Osteoblast (primary cell): ENCODE data around the gene PALLD. TPM values are rescaled to one million over a fixed set of nuclear protein-coding genes. Genes with fewer than 3 reads are reported as not detected.

Experiments used
- DNase-seq: peaks from one replicate; pipeline ENCODE4 v3.0.0; 2011; ENCODE audit warnings: low spot score, mixed read lengths; ENCODE audit not compliant: insufficient read length; ENCODE audit errors: missing footprints
- H2AFZ ChIP-seq: 2 replicates; pipeline ENCODE4 v1.6.0; 2011; ENCODE audit warnings: mild to moderate bottlenecking, low read length
- H3K27ac ChIP-seq: 2 replicates; pipeline ENCODE4 v1.5.1; 2011; ENCODE audit warnings: mild to moderate bottlenecking, low read depth, low read length, moderate library complexity
- H3K27me3 ChIP-seq: 2 replicates; pipeline ENCODE4 v1.6.0; 2012; ENCODE audit warnings: mild to moderate bottlenecking, control low read depth, inconsistent platforms, low read length, moderate library complexity; ENCODE audit not compliant: insufficient read depth
- H3K36me3 ChIP-seq: 2 replicates; pipeline ENCODE4 v1.5.1; 2011; ENCODE audit warnings: mild to moderate bottlenecking, low read length, control low read depth, moderate library complexity; ENCODE audit not compliant: insufficient read depth
- H3K4me1 ChIP-seq: 2 replicates; pipeline ENCODE4 v1.5.1; 2011; ENCODE audit warnings: mild to moderate bottlenecking, low read length, control low read depth, moderate library complexity; ENCODE audit not compliant: insufficient read depth
- H3K4me2 ChIP-seq: 2 replicates; pipeline ENCODE4 v1.6.0; 2011; ENCODE audit warnings: mild to moderate bottlenecking, low read length; ENCODE audit not compliant: insufficient read depth
- H3K4me3 ChIP-seq: fragments of 200-600 bp; sonication (generic); 3 replicates; pipeline ENCODE4 v1.5.1; 2012; ENCODE audit warnings: mild to moderate bottlenecking, low read length, inconsistent platforms; ENCODE audit not compliant: insufficient read depth
- H3K79me2 ChIP-seq: 2 replicates; pipeline ENCODE4 v1.6.0; 2012; ENCODE audit warnings: mild to moderate bottlenecking, low read length, control low read depth, inconsistent platforms; ENCODE audit not compliant: insufficient read depth
- H3K9me3 ChIP-seq: 2 replicates; pipeline ENCODE4 v1.5.1; 2011; ENCODE audit warnings: low read depth, low read length, control low read depth
- H4K20me1 ChIP-seq: 2 replicates; pipeline ENCODE4 v1.6.0; 2012; ENCODE audit warnings: mild to moderate bottlenecking, low read length, control low read depth; ENCODE audit not compliant: insufficient read depth
- total RNA-seq: library from RNA; depleted of rRNA; stranded (reverse); fragments of >200 nt; gene quantifications from 2 replicates; pipeline ENCODE4 v1.2.3, GENCODE V29; 2012
- TF ChIP-seq, protein P1 (sequence below): IDR thresholded peaks from 2 replicates; pipeline ENCODE4 v1.5.1; 2011; ENCODE audit warnings: mild to moderate bottlenecking, low read depth, low read length, moderate library complexity; ENCODE audit errors: extremely low read depth

The PALLD gene
- total RNA-seq, 1 donor: 244 TPM

DNA sequence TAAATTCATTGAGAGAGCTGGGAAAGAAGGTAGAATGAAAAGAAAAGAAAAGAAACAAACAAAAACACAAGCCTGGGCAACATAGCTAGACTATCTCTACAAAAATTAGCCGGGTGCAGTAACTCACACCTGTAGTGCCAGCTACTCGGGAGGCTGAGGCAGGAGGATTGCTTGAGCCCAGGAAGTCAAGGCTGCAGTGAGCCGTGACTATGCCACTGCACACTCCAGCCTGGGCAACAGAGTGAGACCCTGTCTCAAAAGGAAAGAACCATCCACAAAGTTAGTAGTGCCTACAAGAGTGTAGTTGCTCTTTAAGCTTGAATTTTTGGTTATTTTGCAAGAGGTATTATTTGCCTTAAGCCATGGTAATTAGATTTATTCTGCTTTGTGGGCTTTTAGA is 355.5 kb downstream of the PALLD start:
- Histone ChIP-seq H3K27ac (no peak overlapping the region), H3K4me3 (no peak overlapping the region), H3K79me2 (peaks cover 90% of the 10 kb centered on the region), H3K36me3 (peaks cover 51% of the 10 kb centered on the region), H3K4me2 (no peak overlapping the region), H3K27me3 (no peaks in the 10 kb centered on the region), H2AFZ (no peak overlapping the region), H4K20me1 (peaks cover 23% of the 10 kb centered on the region), H3K9me3 (no peaks in the 10 kb centered on the region), H3K4me1 (peaks cover 52% of the 10 kb centered on the region)
- TF ChIP-seq, protein P1, sequence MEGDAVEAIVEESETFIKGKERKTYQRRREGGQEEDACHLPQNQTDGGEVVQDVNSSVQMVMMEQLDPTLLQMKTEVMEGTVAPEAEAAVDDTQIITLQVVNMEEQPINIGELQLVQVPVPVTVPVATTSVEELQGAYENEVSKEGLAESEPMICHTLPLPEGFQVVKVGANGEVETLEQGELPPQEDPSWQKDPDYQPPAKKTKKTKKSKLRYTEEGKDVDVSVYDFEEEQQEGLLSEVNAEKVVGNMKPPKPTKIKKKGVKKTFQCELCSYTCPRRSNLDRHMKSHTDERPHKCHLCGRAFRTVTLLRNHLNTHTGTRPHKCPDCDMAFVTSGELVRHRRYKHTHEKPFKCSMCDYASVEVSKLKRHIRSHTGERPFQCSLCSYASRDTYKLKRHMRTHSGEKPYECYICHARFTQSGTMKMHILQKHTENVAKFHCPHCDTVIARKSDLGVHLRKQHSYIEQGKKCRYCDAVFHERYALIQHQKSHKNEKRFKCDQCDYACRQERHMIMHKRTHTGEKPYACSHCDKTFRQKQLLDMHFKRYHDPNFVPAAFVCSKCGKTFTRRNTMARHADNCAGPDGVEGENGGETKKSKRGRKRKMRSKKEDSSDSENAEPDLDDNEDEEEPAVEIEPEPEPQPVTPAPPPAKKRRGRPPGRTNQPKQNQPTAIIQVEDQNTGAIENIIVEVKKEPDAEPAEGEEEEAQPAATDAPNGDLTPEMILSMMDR: no peak
- DNase-seq: no peak

DNA sequence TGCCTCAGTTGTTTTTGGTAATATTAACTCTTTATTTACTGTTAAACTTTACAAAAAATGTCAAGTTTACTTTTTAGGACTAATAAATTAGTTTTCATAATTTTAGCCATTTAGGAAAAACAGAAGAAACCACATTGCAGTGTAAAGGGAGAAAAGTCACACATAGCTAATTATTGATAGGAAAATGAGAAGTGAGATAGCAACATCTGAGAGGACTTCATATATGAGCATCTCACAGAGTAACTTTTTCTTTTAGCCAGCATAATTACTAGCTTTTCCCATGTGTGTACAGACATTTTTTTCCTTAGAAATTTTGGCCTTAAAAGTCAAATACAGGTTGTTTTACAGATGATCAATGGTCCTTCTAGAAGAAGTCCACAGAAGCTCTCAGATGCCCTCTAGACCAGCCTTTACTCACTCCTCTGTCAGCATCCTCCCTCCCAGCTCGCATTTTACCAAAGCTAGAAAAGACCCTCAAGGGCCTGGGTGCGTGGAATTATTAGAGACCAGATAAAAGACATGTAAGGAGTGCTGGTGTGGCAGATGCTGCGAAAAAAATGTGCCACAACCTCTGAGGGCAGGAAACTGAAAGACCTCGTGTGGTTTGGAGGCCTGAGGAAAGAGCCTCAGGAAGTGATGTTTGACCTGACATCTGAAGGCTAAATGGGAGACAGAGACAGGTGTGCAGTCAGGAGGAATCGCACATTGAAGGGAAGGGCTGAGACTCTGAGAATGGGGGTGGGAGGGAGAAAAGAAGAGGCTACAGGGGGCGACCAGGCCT is 356.3 kb downstream of the PALLD start:
- Histone ChIP-seq H3K27ac (peak overlapping the region; percentile 56), H2AFZ (no peak overlapping the region), H3K4me2 (no peak overlapping the region), H3K4me1 (peaks cover 56% of the 10 kb centered on the region), H4K20me1 (peaks cover 23% of the 10 kb centered on the region), H3K27me3 (no peaks in the 10 kb centered on the region), H3K4me3 (no peak overlapping the region), H3K36me3 (peaks cover 51% of the 10 kb centered on the region), H3K9me3 (no peaks in the 10 kb centered on the region), H3K79me2 (peaks cover 91% of the 10 kb centered on the region)
- no peak for DNase-seq
- TF ChIP-seq, protein P1: no peak

DNA sequence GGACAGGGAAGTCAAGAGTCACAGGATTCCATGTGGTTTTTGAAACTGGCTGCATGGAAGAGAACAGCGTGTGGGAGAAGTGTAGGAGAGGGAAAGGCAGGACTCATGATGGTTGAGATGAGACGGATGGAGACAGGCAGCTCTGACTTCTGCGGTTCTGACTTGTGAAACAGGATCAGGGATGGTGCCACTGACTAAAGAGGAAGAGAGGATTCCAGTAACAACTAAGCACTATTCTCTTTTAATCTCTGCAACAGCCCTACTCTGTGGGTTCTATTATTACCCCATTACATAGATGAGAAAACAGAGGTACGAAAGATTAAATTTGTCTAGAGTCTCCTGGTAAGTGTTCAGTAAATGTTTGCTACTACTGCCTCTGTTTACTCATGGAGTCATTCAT is 356.9 kb downstream of the PALLD start:
- Histone ChIP-seq H3K27ac (peak overlapping the region; percentile 56), H3K36me3 (peaks cover 55% of the 10 kb centered on the region), H3K9me3 (no peaks in the 10 kb centered on the region), H3K4me3 (no peak overlapping the region), H3K79me2 (peaks cover 91% of the 10 kb centered on the region), H3K4me1 (peaks cover 56% of the 10 kb centered on the region), H3K27me3 (no peaks in the 10 kb centered on the region), H3K4me2 (no peak overlapping the region), H2AFZ (no peak overlapping the region), H4K20me1 (peaks cover 27% of the 10 kb centered on the region)
- DNase-seq: no peak
- TF ChIP-seq, protein P1: no peak

DNA sequence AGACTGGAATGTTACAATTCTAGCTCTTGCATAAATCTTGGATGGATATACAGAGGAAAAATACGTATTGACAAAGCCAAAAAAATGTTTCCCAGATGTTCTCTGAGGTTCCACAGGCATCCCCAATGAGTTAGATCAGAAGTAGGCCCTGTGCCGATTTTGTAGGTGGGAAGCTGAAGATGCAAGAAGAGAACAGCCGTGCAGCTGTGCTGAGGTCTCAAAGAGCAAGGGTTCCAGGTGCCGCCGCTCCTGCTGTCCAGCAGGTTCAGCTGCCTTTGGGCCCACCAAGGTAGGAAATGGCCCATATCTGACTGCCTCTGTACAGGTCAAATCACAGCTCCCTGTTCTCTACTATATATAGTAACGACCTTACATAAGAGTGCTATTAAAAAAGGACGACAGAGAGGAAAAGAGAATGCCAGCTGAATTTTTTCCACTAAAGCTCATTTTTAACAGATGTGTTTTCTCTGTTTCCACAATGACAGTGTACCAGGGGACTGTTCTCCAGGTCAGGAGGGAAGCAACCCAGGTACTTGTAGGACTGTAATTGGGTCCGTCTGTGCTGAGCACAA is 357.6 kb downstream of the PALLD start:
- TF ChIP-seq, protein P1: no peak
- H3K4me1 ChIP-seq: peaks cover 56% of the 10 kb centered on the region
- DNase-seq: no peak
- H3K4me2 ChIP-seq: no peak overlapping the region
- H3K36me3 ChIP-seq: peaks cover 62% of the 10 kb centered on the region
- H3K9me3 ChIP-seq: no peaks in the 10 kb centered on the region
- H4K20me1 ChIP-seq: peaks cover 30% of the 10 kb centered on the region
- no peak overlapping the region for H2AFZ ChIP-seq
- no peak overlapping the region for H3K4me3 ChIP-seq
- H3K27ac ChIP-seq: peak overlapping the region; percentile 56
- no peaks in the 10 kb centered on the region for H3K27me3 ChIP-seq
- peaks cover 93% of the 10 kb centered on the region for H3K79me2 ChIP-seq
